ENCODE data around the gene SUN1. TPM values are rescaled to one million over a fixed set of nuclear protein-coding genes. Genes with fewer than 3 reads are reported as not detected.

Gene SUN1
- total RNA-seq, 2 experiments from 2014 or later, result 104 to 108 TPM

DNA sequence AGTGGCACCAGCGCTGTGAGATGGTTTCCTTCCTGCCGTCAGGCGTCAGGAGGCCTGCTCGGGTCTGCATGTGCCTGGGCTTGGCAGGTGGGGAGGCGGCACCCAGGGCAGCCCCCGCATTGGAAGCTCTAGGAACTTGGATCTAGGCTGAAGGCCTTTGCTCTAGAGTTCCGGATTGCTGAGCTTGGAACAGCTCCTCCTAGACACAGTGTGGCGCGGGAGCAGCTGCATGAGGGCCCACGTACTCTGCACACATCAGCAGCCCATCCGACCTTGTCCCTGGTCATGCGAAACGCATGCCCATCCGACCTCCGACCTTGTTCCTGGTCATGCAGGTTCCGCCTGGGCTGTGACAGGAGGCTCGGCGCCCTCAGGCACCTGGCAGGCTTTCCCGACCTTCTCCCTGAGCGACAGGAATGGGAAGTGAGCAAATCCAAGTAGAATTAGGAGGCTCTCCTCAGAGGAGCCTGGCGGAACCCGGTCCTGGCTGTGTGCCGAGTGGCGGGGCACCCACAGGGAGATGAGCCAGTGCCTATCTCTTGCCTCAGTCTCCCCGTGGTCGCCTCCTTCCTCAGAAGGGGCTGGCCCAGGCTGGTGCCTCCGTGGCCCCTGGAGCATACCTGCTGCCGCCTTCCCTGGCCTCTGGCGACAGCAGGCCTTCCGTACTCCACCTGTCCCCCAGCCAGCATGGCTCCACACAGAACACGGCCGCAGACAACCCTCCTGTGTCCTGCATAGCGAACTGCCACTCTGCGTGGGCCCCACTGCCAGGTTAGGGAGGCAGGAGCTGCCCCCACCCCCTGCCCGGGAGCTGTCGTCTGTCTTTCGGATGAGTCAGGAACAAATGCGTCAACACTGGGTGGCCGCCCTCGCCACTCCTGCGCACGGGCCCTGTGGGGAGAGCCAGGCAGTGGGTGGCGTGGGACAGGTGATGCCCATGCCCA lies 56.1 kb downstream of the SUN1 start:
- Histone ChIP-seq H3K9me3 (ENCODE audit: control insufficient read depth in 1 of 2, insufficient read depth in 1 of 2, low read length in 2 of 2) (no peaks in the 10 kb centered on the region), H3K27ac (ENCODE audit: low read depth in 1 of 2, low read length in 2 of 2) (no peak overlapping the region), H3K36me3 (ENCODE audit: insufficient read depth, low read length) (peaks cover 68% of the 10 kb centered on the region), H3K4me1 (ENCODE audit: insufficient read depth, low read length) (peaks cover 24% of the 10 kb centered on the region), H3K27me3 (ENCODE audit: control insufficient read depth in 1 of 2, insufficient read depth in 2 of 2, low read length in 2 of 2) (no peaks in the 10 kb centered on the region), H3K4me3 (ENCODE audit: low read length) (no peak overlapping the region)
- ChIA-PET POLR2A (no interaction called here), CTCF (no interaction called here)
- no peak for ATAC-seq (ENCODE audit: poor library complexity)
- TF ChIP-seq, protein P1, sequence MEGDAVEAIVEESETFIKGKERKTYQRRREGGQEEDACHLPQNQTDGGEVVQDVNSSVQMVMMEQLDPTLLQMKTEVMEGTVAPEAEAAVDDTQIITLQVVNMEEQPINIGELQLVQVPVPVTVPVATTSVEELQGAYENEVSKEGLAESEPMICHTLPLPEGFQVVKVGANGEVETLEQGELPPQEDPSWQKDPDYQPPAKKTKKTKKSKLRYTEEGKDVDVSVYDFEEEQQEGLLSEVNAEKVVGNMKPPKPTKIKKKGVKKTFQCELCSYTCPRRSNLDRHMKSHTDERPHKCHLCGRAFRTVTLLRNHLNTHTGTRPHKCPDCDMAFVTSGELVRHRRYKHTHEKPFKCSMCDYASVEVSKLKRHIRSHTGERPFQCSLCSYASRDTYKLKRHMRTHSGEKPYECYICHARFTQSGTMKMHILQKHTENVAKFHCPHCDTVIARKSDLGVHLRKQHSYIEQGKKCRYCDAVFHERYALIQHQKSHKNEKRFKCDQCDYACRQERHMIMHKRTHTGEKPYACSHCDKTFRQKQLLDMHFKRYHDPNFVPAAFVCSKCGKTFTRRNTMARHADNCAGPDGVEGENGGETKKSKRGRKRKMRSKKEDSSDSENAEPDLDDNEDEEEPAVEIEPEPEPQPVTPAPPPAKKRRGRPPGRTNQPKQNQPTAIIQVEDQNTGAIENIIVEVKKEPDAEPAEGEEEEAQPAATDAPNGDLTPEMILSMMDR (IDR thresholded peaks at IDR 0.05), result no peak
- no peak overlapping the region for H3K4me3 Mint-ChIP-seq
- no peak overlapping the region for H3K27ac Mint-ChIP-seq
- H3K36me3 Mint-ChIP-seq (ENCODE audit: low read depth), result peaks cover 44% of the 10 kb centered on the region
- no peak for DNase-seq
- intact Hi-C loops (cut with DNase I, micrococcal nuclease), result no loop called here
- no peaks in the 10 kb centered on the region for H3K27me3 Mint-ChIP-seq
- H3K4me1 Mint-ChIP-seq (ENCODE audit: low read depth), result peaks cover under 1% of the 10 kb centered on the region
- H3K9me3 Mint-ChIP-seq, result no peaks in the 10 kb centered on the region

DNA sequence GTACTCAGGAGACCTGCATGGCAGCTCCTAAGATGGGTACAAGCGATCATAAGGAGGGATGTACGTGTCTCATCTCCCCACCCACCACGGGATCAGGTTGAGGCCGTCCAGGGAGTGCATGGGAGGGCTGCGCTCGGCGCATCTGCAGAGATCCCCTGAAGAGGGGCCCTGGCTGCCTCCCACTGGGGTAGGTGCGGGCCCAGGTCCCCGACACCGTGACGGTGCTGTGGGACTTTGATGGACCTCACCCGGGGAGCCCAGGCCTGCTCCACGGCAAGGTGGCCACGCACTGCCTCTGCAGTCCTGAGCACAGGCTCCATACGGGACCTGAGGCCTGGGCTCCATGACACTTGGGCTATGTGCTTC lies 56.7 kb downstream of the SUN1 start:
- no peaks in the 10 kb centered on the region for H3K9me3 ChIP-seq (ENCODE audit: control insufficient read depth in 1 of 2, insufficient read depth in 1 of 2, low read length in 2 of 2)
- Mint-ChIP-seq H3K4me3 (no peak overlapping the region), H3K36me3 (ENCODE audit: low read depth) (peaks cover 47% of the 10 kb centered on the region), H3K27me3 (no peaks in the 10 kb centered on the region), H3K4me1 (ENCODE audit: low read depth) (no peaks in the 10 kb centered on the region), H3K27ac (no peak overlapping the region), H3K9me3 (no peaks in the 10 kb centered on the region)
- CTCF ChIA-PET, result no interaction called here
- POLR2A ChIA-PET, result no interaction called here
- no peak overlapping the region for H3K4me3 ChIP-seq (ENCODE audit: low read length)
- H3K27ac ChIP-seq (ENCODE audit: low read depth in 1 of 2, low read length in 2 of 2), result no peak overlapping the region
- ATAC-seq (ENCODE audit: poor library complexity) (no peak), DNase-seq (no peak)
- no peaks in the 10 kb centered on the region for H3K27me3 ChIP-seq (ENCODE audit: control insufficient read depth in 1 of 2, insufficient read depth in 2 of 2, low read length in 2 of 2)
- peaks cover 72% of the 10 kb centered on the region for H3K36me3 ChIP-seq (ENCODE audit: insufficient read depth, low read length)
- H3K4me1 ChIP-seq (ENCODE audit: insufficient read depth, low read length), result peaks cover 18% of the 10 kb centered on the region
- intact Hi-C loops (cut with DNase I, micrococcal nuclease), result no loop called here
- TF ChIP-seq, protein P1 (IDR thresholded peaks at IDR 0.05), result no peak

DNA sequence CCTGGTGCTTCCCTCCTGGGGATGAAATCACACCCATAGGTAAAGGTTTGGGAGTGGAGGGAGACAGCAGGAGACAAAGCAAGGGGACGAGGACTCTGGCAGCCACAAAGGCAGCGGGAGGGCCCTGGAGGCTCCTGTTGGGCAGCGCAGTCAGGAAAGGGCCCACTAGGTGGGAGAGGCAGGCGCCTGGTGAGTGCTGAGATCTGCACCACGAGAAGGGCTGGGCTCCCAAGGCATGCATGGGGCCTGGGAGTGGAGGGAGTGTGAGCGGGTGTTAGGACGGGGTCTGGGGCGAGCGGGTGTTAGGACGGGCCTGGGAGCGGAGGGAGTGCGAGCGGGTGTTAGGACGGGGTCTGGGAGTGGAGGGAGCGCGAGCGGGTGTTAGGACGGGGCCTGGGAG lies 57.1 kb downstream of the SUN1 start:
- CTCF ChIA-PET, result no interaction called here
- Mint-ChIP-seq H3K4me3 (no peak overlapping the region), H3K36me3 (ENCODE audit: low read depth) (peaks cover 51% of the 10 kb centered on the region), H3K27me3 (no peaks in the 10 kb centered on the region), H3K4me1 (ENCODE audit: low read depth) (no peaks in the 10 kb centered on the region), H3K9me3 (no peaks in the 10 kb centered on the region), H3K27ac (no peak overlapping the region)
- TF ChIP-seq, protein P1 (IDR thresholded peaks at IDR 0.05), result no peak
- H3K27ac ChIP-seq (ENCODE audit: low read depth in 1 of 2, low read length in 2 of 2), result no peak overlapping the region
- H3K27me3 ChIP-seq (ENCODE audit: control insufficient read depth in 1 of 2, insufficient read depth in 2 of 2, low read length in 2 of 2), result no peaks in the 10 kb centered on the region
- no peaks in the 10 kb centered on the region for H3K9me3 ChIP-seq (ENCODE audit: control insufficient read depth in 1 of 2, insufficient read depth in 1 of 2, low read length in 2 of 2)
- H3K4me1 ChIP-seq (ENCODE audit: insufficient read depth, low read length), result peaks cover 15% of the 10 kb centered on the region
- POLR2A ChIA-PET, result no interaction called here
- peaks cover 76% of the 10 kb centered on the region for H3K36me3 ChIP-seq (ENCODE audit: insufficient read depth, low read length)
- no peak for DNase-seq
- ATAC-seq (ENCODE audit: poor library complexity), result no peak
- intact Hi-C loops (cut with DNase I, micrococcal nuclease), result no loop called here
- H3K4me3 ChIP-seq (ENCODE audit: low read length), result no peak overlapping the region
